Retina (tissue), 1 donor: ENCODE data around the gene PURB.
A peak's percentile ranks its signal among the peaks of the same experiment; 100 is the strongest.
"Not testable (repeated sequence)": the region's sequence is repeated elsewhere in the genome, so short reads cannot be mapped to it uniquely, and the experiment has no call there.

Experiments used
- DNase-seq: peaks from one replicate; pipeline ENCODE4 v3.0.0-alpha.2; 2016

The PURB gene

GRCh38 chr7:44885394-44886317, at the start of gene PURB:
Gene PURB, minus strand, starts transcription at chr7:44885530. Its CDS starts 182 bp downstream, at chr7:44885348.
- DNase-seq = peak; percentile 96

GRCh38 chr7:44935016-44935415, 49.7 kb upstream of the PURB start:
- DNase-seq = no peak

GRCh38 chr7:44934510-44934909, 49.2 kb upstream of the PURB start:
- DNase-seq = not testable (repeated sequence)

GRCh38 chr7:44930921-44931320, 45.6 kb upstream of the PURB start:
- DNase-seq = no peak

GRCh38 chr7:44922351-44922694, 37.0 kb upstream of the PURB start:
- DNase-seq = no peak

GRCh38 chr7:44921607-44922350, 36.4 kb upstream of the PURB start:
- DNase-seq = peak; percentile 68

GRCh38 chr7:44920119-44920518, 34.8 kb upstream of the PURB start:
- no peak for DNase-seq

- no peak for DNase-seq
These were observed 32.7 kb upstream of the PURB start for GRCh38 chr7:44918029-44918428.

GRCh38 chr7:44917465-44917864, 32.1 kb upstream of the PURB start:
- DNase-seq = no peak

GRCh38 chr7:44914992-44915607, 29.8 kb upstream of the PURB start:
- no peak for DNase-seq

- DNase-seq = no peak
These were observed 27.5 kb upstream of the PURB start for GRCh38 chr7:44912775-44913347.

GRCh38 chr7:44911911-44912310, 26.6 kb upstream of the PURB start:
- no peak for DNase-seq

- no peak for DNase-seq
These were observed 24.5 kb upstream of the PURB start for GRCh38 chr7:44909596-44910389.

- no peak for DNase-seq
These were observed 21.6 kb upstream of the PURB start for GRCh38 chr7:44906965-44907364.

GRCh38 chr7:44905002-44905635, 19.8 kb upstream of the PURB start:
- DNase-seq = no peak

- no peak for DNase-seq
These were observed 14.1 kb upstream of the PURB start for GRCh38 chr7:44899443-44899842.

- no peak for DNase-seq
These were observed 12.7 kb upstream of the PURB start for GRCh38 chr7:44898039-44898438.

- DNase-seq = no peak
These were observed 12.0 kb upstream of the PURB start for GRCh38 chr7:44897309-44897708.

- DNase-seq = no peak
These were observed 9.7 kb upstream of the PURB start for GRCh38 chr7:44894888-44895580.

GRCh38 chr7:44893710-44894234, 8.4 kb upstream of the PURB start:
- no peak for DNase-seq

- DNase-seq = no peak
These were observed 6.5 kb upstream of the PURB start for GRCh38 chr7:44891791-44892190.
